MM.1S (cell line): ENCODE results near the gene FUS.

ENCODE experiments used
- DNase-seq: peaks from one replicate; pipeline ENCODE4 v3.0.0-alpha.2; 2015
- H2AFZ ChIP-seq: fragments of 300-600 bp; sonication (generic); 2 replicates; pipeline ENCODE4 v1.6.0; 2016; ENCODE audit warnings: antibody characterized with exemption, low read length
- H3F3A ChIP-seq: fragments of 300-600 bp; sonication (generic); 2 replicates; pipeline ENCODE4 v1.6.1; 2016; ENCODE audit warnings: mild to moderate bottlenecking, antibody characterized with exemption, low read length, moderate library complexity, mixed read lengths; ENCODE audit not compliant: insufficient read depth
- H3K27ac ChIP-seq: fragments of 300-600 bp; sonication (generic); 2 replicates; pipeline ENCODE4 v1.5.1; 2016; ENCODE audit warnings: mild to moderate bottlenecking, low read length
- H3K27me3 ChIP-seq: fragments of 300-600 bp; sonication (generic); replicated peaks from 2 replicates; pipeline ENCODE4 v1.6.0; 2016; ENCODE audit warnings: low read length; ENCODE audit not compliant: insufficient read depth
- H3K36me3 ChIP-seq: fragments of 300-600 bp; sonication (generic); replicated peaks from 2 replicates; pipeline ENCODE4 v1.6.1; 2016; ENCODE audit warnings: mild to moderate bottlenecking, low read length, mixed read lengths; ENCODE audit not compliant: insufficient read depth
- H3K4me1 ChIP-seq: fragments of 300-600 bp; sonication (generic); 2 replicates; pipeline ENCODE4 v1.6.1; 2016; ENCODE audit warnings: low read length, mixed read lengths
- H3K4me2 ChIP-seq: fragments of 300-600 bp; sonication (generic); 2 replicates; pipeline ENCODE4 v1.6.0; 2016; ENCODE audit warnings: low read depth, low read length
- H3K4me3 ChIP-seq: fragments of 300-600 bp; sonication (generic); 2 replicates; pipeline ENCODE4 v1.5.1; 2016; ENCODE audit warnings: low read length, mixed read lengths
- H3K79me2 ChIP-seq: fragments of 300-600 bp; sonication (generic); 2 replicates; pipeline ENCODE4 v1.6.1; 2016; ENCODE audit warnings: mixed run types, low read length, mixed read lengths
- H3K9ac ChIP-seq: fragments of 300-600 bp; sonication (generic); 2 replicates; pipeline ENCODE4 v1.6.1; 2016; ENCODE audit warnings: low read length, mixed read lengths
- H3K9me2 ChIP-seq: fragments of 300-600 bp; sonication (generic); replicated peaks from 2 replicates; pipeline ENCODE4 v1.6.1; 2016; ENCODE audit warnings: mild to moderate bottlenecking, low read length, mixed read lengths; ENCODE audit not compliant: insufficient read depth
- H3K9me3 ChIP-seq: fragments of 300-600 bp; sonication (generic); replicated peaks from 2 replicates; pipeline ENCODE4 v1.6.1; 2016; ENCODE audit warnings: mild to moderate bottlenecking, low read length, mixed read lengths; ENCODE audit not compliant: insufficient read depth
- H4K20me1 ChIP-seq: fragments of 300-600 bp; sonication (generic); 2 replicates; pipeline ENCODE4 v1.6.1; 2016; ENCODE audit warnings: mild to moderate bottlenecking, low read length, moderate library complexity, mixed read lengths; ENCODE audit not compliant: insufficient read depth
- CTCF ChIP-seq: fragments of 300-600 bp; sonication (generic); IDR thresholded peaks from 2 replicates; pipeline ENCODE4 v1.5.1; 2016; ENCODE audit warnings: antibody characterized with exemption, low read length, mixed read lengths
- EZH2 ChIP-seq: fragments of 300-600 bp; sonication (generic); optimal IDR thresholded peaks from 2 replicates; pipeline ENCODE3; 2017; ENCODE audit warnings: low read depth, mild to moderate bottlenecking, antibody characterized with exemption, low read length, mixed read lengths
- EZH2phosphoT487 ChIP-seq: fragments of 300-600 bp; sonication (generic); IDR thresholded peaks from 2 replicates; pipeline ENCODE4 v1.6.1; 2018; ENCODE audit warnings: antibody characterized with exemption, low read length

The FUS gene

DNA sequence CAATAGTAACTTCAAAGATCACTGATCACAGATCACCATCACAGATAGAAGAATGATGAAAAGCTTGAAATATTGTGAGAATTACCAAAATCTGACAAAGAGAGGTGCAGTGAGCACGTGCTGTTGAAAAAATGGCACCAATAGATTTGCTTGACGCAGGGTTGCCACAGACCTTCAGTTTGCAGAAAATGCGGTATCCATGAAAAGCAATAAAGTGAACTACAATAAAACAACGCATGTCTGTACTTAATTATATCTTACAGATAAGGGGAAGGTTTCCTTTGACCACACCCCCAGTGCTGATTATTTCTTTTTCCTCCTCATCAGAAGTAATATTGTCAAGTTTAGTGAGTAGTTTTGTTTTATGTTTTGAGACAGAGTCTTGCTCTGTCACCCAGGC lies 58.1 kb downstream of the FUS start:
- Histone ChIP-seq H3K27me3 (peaks cover 6% of the 10 kb centered on the region; the same call in 1 of the 2 replicates), H3K36me3 (no peaks in the 10 kb centered on the region), H3F3A (no peaks in the 10 kb centered on the region), H3K9ac (no peak overlapping the region), H3K79me2 (no peaks in the 10 kb centered on the region), H3K4me1 (no peaks in the 10 kb centered on the region), H3K4me3 (no peak overlapping the region), H3K4me2 (no peak overlapping the region), H4K20me1 (no peaks in the 10 kb centered on the region), H3K9me3 (no peaks in the 10 kb centered on the region), H2AFZ (no peak overlapping the region), H3K27ac (no peak overlapping the region), H3K9me2 (no peaks in the 10 kb centered on the region)
- no peak for DNase-seq
- TF ChIP-seq CTCF (no peak), EZH2phosphoT487 (no peak), EZH2 (no peak)
